NB4 (cell line): Measurements from ENCODE around the gene KIRREL3.

Experiments used
- DNase-seq: peaks from one replicate; pipeline ENCODE4 v3.0.0; 2010; ENCODE audit warnings: low read depth
- H3K4me3 ChIP-seq: one replicate; pipeline ENCODE4 v1.5.1; 2011; ENCODE audit warnings: mild to moderate bottlenecking, low read depth, low read length, moderate library complexity
- CTCF ChIP-seq: IDR thresholded peaks from one replicate; pipeline ENCODE4 v1.5.1; 2012; ENCODE audit warnings: low read depth, low read length
- MAX ChIP-seq: IDR thresholded peaks from 2 replicates; pipeline ENCODE4 v1.6.1; 2011; ENCODE audit warnings: low read depth, low read length
- MYC ChIP-seq: IDR thresholded peaks from 2 replicates; pipeline ENCODE4 v1.6.1; 2011; ENCODE audit warnings: low read depth, low read length
- POLR2A ChIP-seq: IDR thresholded peaks from 2 replicates; pipeline ENCODE4 v1.6.1; 2011; ENCODE audit warnings: mild to moderate bottlenecking; ENCODE audit not compliant: insufficient read length; ENCODE audit errors: extremely low read depth

The KIRREL3 gene

GRCh38 chr11:126534141-126534805 lies 466.3 kb downstream of the KIRREL3 start:
- H3K4me3 ChIP-seq = no peak overlapping the region
- no peak for DNase-seq
- TF ChIP-seq MYC = no peak

DNA sequence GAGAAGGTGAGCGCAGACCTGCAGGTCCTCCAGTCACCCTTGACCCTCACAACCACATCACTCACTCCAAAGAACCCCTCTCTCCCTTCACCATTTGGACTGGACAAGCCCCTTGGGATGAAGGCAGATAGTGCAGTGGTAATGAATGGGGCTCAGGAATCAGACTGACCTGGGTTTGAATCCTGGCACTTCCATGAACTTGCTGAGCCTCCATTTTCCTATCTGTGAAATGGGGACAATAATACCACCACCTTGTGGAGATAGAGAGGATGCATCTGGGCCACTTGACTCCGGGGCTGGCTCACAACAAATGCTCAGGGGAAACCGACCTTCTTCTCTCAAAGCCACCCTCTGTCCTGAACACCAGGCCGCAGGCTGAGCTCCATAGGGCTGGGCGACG lies 467.0 kb downstream of the KIRREL3 start:
- no peak for DNase-seq
- TF ChIP-seq MAX (no peak), MYC (no peak), CTCF (no peak), POLR2A (no peak)
- H3K4me3 ChIP-seq = no peak overlapping the region

- no peak overlapping the region for H3K4me3 ChIP-seq
- no peak for DNase-seq
- TF ChIP-seq CTCF (no peak), MAX (no peak), MYC (no peak), POLR2A (no peak)
Observed at GRCh38 chr11:126530416-126530815, 470.2 kb downstream of the KIRREL3 start.

- no peak overlapping the region for H3K4me3 ChIP-seq
- no peak for TF ChIP-seq POLR2A
- no peak for TF ChIP-seq MAX
- no peak for TF ChIP-seq MYC
- TF ChIP-seq CTCF = no peak
- no peak for DNase-seq
Observed at GRCh38 chr11:126529037-126529436, 471.5 kb downstream of the KIRREL3 start.

GRCh38 chr11:126528075-126528474 lies 472.5 kb downstream of the KIRREL3 start:
- no peak for TF ChIP-seq MAX
- DNase-seq = no peak

GRCh38 chr11:126527651-126528050 lies 472.9 kb downstream of the KIRREL3 start:
- no peak for DNase-seq
- no peak overlapping the region for H3K4me3 ChIP-seq
- no peak for TF ChIP-seq CTCF
- no peak for TF ChIP-seq MYC
- no peak for TF ChIP-seq MAX
- TF ChIP-seq POLR2A = no peak

More at GRCh38 chr11:126528075-126528474, 472.5 kb downstream of the KIRREL3 start:
- H3K4me3 ChIP-seq = no peak overlapping the region

- DNase-seq = no peak
- no peak overlapping the region for H3K4me3 ChIP-seq
- no peak for TF ChIP-seq CTCF
- TF ChIP-seq POLR2A = no peak
- no peak for TF ChIP-seq MYC
- no peak for TF ChIP-seq MAX
Observed at GRCh38 chr11:126526471-126526870, 474.1 kb downstream of the KIRREL3 start.
